Hepatocyte (in vitro differentiated cells): Measurements from ENCODE around the gene GTF2IRD2. TPM values are rescaled to one million over a fixed set of nuclear protein-coding genes. Genes with fewer than 3 reads are reported as not detected.

Experiments used
- polyA plus RNA-seq: library from polyadenylated mRNA; unstranded; fragments of >200 nt; fragmentation: Nextera tagmentation; extraction: Ambion mirVana; gene quantifications from 2 replicates; pipeline ENCODE4 v1.2.1, GENCODE V29; 2016
- small RNA-seq: library from RNA; depleted of rRNA; stranded (forward); fragments of <200 nt; gene quantifications from one replicate; pipeline ENCODE3, GENCODE V24; 2014
- total RNA-seq: library from RNA; depleted of rRNA; stranded (reverse); fragments of >200 nt; gene quantifications from 2 replicates; pipeline ENCODE4 v1.2.3, GENCODE V29; 2014

Gene GTF2IRD2
- total and polyA plus RNA-seq, 2 experiments from 2014 or later = 19.7 to 27.2 TPM

Small RNA genes within 50 kb of the gene (small RNA-seq; reads per million reads assigned to genes)
- not detected for gene RF00019

Other genes with a start within 250 kb of the GTF2IRD2 start
- 193 and 260 TPM in 2 replicates for gene GTF2I, start 193.9 kb downstream of the GTF2IRD2 start, total RNA-seq
- 167 and 182 TPM in 2 replicates for gene GTF2I, start 193.9 kb downstream of the GTF2IRD2 start, polyA plus RNA-seq
- not detected in 2 replicates for gene NCF1, start 77.6 kb downstream of the GTF2IRD2 start, total RNA-seq
- 0.42 and 1.2 TPM in 2 replicates for gene NCF1, start 77.6 kb downstream of the GTF2IRD2 start, polyA plus RNA-seq
- 19.5 and 19.9 TPM in 2 replicates for gene CASTOR2, start 113.1 kb upstream of the GTF2IRD2 start, total RNA-seq
- 10.0 and 11.5 TPM in 2 replicates for gene CASTOR2, start 113.1 kb upstream of the GTF2IRD2 start, polyA plus RNA-seq
- gene RCC1L, start 222.2 kb upstream of the GTF2IRD2 start, total RNA-seq = 47.8 and 52.6 TPM in 2 replicates
- 44.5 and 53.6 TPM in 2 replicates for gene RCC1L, start 222.2 kb upstream of the GTF2IRD2 start, polyA plus RNA-seq
- gene GTF2IRD2B, start 241.0 kb upstream of the GTF2IRD2 start, total RNA-seq = 18.2 and 26.8 TPM in 2 replicates
- 27.2 and 29.6 TPM in 2 replicates for gene GTF2IRD2B, start 241.0 kb upstream of the GTF2IRD2 start, polyA plus RNA-seq